Duodenal mucosa (tissue), 2 donors: ENCODE measurements around the gene MYO1C.

Source experiments
- H3K27ac ChIP-seq: one replicate; pipeline ENCODE4 v1.7.0; 2013; ENCODE audit warnings: low read depth, low read length
- H3K27me3 ChIP-seq, 2 donors: one replicate each; pipeline ENCODE4 v1.7.0; 2013; ENCODE audit warnings: low read length in 2 of 2, control low read depth in 1 of 2; ENCODE audit not compliant: insufficient read depth in 2 of 2, control insufficient read depth in 1 of 2
- H3K36me3 ChIP-seq, 2 donors: one replicate each; pipeline ENCODE4 v1.7.0; 2013; ENCODE audit warnings: low read length in 2 of 2, control low read depth in 1 of 2; ENCODE audit not compliant: insufficient read depth in 2 of 2, control insufficient read depth in 1 of 2
- H3K4me1 ChIP-seq, 2 donors: one replicate each; pipeline ENCODE4 v1.7.0; 2013; ENCODE audit warnings: low read length in 2 of 2, control low read depth in 1 of 2; ENCODE audit not compliant: insufficient read depth in 2 of 2, control insufficient read depth in 1 of 2
- H3K4me3 ChIP-seq, 2 donors: one replicate each; pipeline ENCODE4 v1.7.0; 2013; ENCODE audit warnings: low read length in 2 of 2, low read depth in 1 of 2
- H3K9ac ChIP-seq, 2 donors: one replicate each; pipeline ENCODE4 v1.7.0; 2013; ENCODE audit warnings: low read length in 2 of 2, low read depth in 1 of 2
- H3K9me3 ChIP-seq, 2 donors: one replicate each; pipeline ENCODE4 v1.7.0; 2013; ENCODE audit warnings: low read length in 2 of 2, control low read depth in 1 of 2; ENCODE audit not compliant: control insufficient read depth in 1 of 2

MYO1C gene

DNA sequence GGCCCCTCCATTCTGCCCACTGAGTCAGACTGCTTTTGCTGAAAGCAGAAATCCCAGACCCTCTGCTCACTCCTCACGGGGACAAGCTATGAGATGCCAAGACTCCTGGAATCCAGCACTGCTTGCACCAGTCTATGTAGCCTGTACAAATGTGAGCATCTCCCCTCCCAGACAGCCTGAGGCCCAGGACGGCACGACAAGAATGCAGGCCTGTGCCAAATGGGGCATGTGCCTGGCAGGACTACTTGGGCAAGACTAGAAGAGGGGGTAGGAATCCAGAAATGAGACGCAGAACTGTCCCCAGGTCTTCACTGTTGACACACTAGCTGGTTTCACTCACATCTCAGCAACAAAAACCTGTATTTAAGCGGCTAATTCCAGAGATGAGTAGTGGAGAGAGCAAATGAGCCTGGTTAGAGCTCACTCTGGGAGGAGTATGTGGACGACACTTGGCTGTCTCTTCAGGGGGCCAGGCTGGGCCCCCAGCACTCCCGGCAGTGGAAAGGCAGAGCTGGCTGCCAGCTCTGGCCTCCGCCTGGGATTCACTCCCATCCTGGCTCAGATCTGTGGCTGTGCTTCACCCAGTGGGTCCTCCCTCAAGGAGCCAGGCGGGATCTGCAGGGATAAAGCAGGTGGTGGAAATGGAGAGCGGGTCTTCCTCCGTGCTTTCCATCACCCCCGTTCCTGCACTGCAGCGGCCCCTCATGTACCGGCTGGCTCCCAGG lies 2.9 kb upstream of the MYO1C start:
- H3K4me3 ChIP-seq = no peak overlapping the region
- H3K27ac ChIP-seq = no peak overlapping the region
- H3K27me3 ChIP-seq = no peaks in the 10 kb centered on the region
- H3K9me3 ChIP-seq = no peaks in the 10 kb centered on the region
- H3K9ac ChIP-seq = no peak overlapping the region
- H3K36me3 ChIP-seq = peaks cover 15 to 26% of the 10 kb centered on the region in 2 donors
- peaks cover 13 to 19% of the 10 kb centered on the region in 2 donors for H3K4me1 ChIP-seq

GRCh38 chr17:1494736-1495253 lies 2.3 kb upstream of the MYO1C start:
- Histone ChIP-seq H3K9ac (no peak overlapping the region), H3K4me3 (no peak overlapping the region), H3K27ac (no peak overlapping the region), H3K9me3 (no peaks in the 10 kb centered on the region), H3K27me3 (no peaks in the 10 kb centered on the region), H3K36me3 (peaks cover 15 to 26% of the 10 kb centered on the region in 2 donors), H3K4me1 (peaks cover 13 to 25% of the 10 kb centered on the region in 2 donors)

GRCh38 chr17:1494203-1494602 lies 1.7 kb upstream of the MYO1C start:
- peaks cover 13 to 28% of the 10 kb centered on the region in 2 donors for H3K4me1 ChIP-seq
- no peaks in the 10 kb centered on the region for H3K27me3 ChIP-seq
- no peak overlapping the region for H3K4me3 ChIP-seq
- no peak overlapping the region for H3K27ac ChIP-seq
- no peak overlapping the region for H3K9ac ChIP-seq
- no peaks in the 10 kb centered on the region for H3K9me3 ChIP-seq
- peaks cover 15 to 26% of the 10 kb centered on the region in 2 donors for H3K36me3 ChIP-seq

DNA sequence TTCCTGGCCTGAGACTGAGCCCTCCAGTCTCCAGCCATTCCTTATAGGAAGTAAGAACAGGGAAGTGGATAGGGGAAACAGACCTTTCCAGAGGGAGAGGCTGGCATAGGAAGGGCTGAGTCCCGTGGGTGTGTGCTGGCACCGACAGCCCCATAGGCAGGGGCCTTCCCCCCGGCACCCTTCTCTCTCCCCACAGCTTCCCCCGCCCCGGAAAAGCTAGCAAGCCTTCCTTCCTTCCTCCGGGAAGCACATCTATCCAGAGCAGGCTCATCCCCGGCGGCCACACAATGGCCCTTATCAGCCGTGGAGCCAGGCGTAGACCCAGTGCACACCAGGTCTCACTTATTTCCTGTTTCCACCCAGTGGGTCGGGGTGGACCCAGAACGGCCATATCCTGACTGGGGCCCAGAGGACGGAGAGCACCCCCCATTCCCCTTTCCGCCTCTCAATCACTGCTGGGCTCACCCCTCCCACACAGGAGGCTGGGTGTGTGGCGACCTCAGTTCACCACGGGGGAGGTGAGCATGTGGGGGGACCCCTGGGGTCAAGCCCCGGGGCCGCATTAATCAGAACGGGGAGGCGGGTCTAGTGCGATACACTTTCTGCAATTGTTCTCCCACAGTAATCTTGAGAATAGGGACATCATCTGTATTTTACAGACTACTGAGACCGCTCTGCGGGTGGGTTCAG lies 950 bp upstream of the MYO1C start:
- H3K4me3 ChIP-seq = peak overlapping the region in 1 of 2 donors; percentile 28
- H3K27me3 ChIP-seq = no peaks in the 10 kb centered on the region
- peaks cover 15 to 26% of the 10 kb centered on the region in 2 donors for H3K36me3 ChIP-seq
- H3K4me1 ChIP-seq = peaks cover 16 to 36% of the 10 kb centered on the region in 2 donors
- H3K9ac ChIP-seq = peak overlapping the region in 1 of 2 donors; percentile 7
- no peak overlapping the region for H3K27ac ChIP-seq
- no peaks in the 10 kb centered on the region for H3K9me3 ChIP-seq

DNA sequence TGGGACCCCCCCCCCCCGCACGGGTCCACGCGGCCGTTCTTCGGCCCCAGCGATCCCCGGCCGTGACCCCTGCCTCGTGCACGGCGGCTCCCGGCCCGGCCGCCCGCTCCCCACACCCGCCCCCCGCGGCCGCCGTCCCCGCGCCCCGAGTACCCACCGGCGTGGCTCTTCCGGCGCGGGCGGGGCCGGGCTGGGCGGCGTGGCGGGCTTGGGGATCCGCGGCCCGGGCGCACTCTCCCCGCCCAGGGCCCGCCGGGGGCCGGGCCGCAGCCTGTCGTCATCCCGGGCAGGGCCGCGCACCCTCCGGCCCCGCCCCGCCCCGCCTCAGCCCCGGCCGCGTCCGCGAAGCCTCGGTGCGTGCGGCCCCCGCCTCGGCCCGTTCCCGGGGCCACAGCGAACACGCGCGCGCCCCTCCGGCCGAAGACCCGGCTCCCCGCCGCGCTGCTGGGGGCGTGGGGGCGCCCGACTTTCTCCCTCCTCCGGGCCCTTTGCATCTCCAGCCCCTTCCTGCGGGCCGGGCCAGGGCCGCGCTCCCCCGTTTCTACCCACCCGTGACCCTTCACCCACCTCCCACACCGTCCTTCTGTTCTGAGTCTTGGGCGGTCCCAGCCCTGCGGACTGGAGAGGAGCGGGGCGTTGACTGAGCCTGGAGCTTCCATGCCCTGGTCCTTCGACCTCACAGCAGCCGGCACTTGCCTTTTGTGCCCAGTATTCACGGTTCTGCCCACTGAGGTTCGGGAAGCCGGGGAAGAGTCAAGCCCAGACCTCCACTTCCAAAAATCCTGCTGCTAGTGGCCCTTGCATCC lies 840 bp downstream of the MYO1C start:
- Histone ChIP-seq H3K36me3 (peaks cover 14% of the 10 kb centered on the region in 2 donors), H3K4me3 (peak overlapping the region; percentile 68 to 85), H3K9me3 (no peaks in the 10 kb centered on the region), H3K9ac (peak overlapping the region; percentile 66 to 71), H3K27ac (peak overlapping the region; percentile 68), H3K27me3 (no peaks in the 10 kb centered on the region), H3K4me1 (peaks cover 21 to 44% of the 10 kb centered on the region in 2 donors)

DNA sequence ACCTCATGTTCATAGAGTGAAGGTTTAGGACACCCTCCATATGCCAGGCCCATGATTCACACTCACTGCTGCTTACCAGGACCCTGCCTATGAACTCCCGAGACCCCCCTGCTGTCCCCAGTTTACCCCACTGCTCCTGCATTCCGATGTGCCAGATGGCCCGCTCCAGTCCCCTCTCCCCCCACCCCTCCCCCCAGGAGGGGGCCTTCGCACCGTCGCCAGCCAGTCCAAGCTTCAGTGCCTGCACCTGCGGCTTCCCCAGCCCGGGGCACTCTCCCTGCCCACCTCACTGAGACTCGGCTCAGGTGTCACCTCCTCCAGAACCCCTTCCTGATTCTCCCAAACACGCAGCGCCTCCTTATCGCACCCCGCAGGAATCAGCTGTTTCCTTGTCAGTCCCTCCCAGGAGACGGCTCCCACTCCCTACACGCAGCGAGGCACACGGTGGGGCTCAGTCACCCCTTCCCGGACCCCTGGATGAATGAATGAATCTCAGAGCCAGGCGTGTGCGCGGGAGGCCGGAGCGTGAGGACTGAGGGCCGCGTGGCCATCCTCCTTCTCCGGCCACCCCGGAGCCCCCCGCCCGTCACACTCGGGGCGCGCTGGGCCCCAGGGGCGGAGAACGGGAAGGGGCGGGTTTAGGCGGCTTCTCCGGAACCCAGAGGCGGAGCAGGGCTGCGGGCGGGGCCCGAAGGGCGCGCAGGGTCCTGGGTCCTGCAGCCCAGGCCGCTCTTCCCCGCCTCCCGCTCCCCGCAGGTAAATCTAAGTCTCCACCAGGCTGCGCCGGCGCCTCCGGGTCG lies 1.6 kb downstream of the MYO1C start:
- Histone ChIP-seq H3K4me1 (peaks cover 21 to 44% of the 10 kb centered on the region in 2 donors), H3K27me3 (no peaks in the 10 kb centered on the region), H3K9ac (peak overlapping the region; percentile 62 to 91), H3K9me3 (no peaks in the 10 kb centered on the region), H3K4me3 (peak overlapping the region; percentile 68 to 85), H3K36me3 (peaks cover 6 to 8% of the 10 kb centered on the region in 2 donors), H3K27ac (peak overlapping the region; percentile 68)

- H3K9me3 ChIP-seq = no peaks in the 10 kb centered on the region
- H3K4me1 ChIP-seq = peaks cover 28 to 56% of the 10 kb centered on the region in 2 donors
- peak overlapping the region; percentile 53 to 72 for H3K9ac ChIP-seq
- H3K4me3 ChIP-seq = peak overlapping the region; percentile 68 to 75
- no peaks in the 10 kb centered on the region for H3K27me3 ChIP-seq
- no peaks in the 10 kb centered on the region for H3K36me3 ChIP-seq
- H3K27ac ChIP-seq = peak overlapping the region; percentile 82
These were observed 3.6 kb downstream of the MYO1C start for GRCh38 chr17:1488826-1489270.

DNA sequence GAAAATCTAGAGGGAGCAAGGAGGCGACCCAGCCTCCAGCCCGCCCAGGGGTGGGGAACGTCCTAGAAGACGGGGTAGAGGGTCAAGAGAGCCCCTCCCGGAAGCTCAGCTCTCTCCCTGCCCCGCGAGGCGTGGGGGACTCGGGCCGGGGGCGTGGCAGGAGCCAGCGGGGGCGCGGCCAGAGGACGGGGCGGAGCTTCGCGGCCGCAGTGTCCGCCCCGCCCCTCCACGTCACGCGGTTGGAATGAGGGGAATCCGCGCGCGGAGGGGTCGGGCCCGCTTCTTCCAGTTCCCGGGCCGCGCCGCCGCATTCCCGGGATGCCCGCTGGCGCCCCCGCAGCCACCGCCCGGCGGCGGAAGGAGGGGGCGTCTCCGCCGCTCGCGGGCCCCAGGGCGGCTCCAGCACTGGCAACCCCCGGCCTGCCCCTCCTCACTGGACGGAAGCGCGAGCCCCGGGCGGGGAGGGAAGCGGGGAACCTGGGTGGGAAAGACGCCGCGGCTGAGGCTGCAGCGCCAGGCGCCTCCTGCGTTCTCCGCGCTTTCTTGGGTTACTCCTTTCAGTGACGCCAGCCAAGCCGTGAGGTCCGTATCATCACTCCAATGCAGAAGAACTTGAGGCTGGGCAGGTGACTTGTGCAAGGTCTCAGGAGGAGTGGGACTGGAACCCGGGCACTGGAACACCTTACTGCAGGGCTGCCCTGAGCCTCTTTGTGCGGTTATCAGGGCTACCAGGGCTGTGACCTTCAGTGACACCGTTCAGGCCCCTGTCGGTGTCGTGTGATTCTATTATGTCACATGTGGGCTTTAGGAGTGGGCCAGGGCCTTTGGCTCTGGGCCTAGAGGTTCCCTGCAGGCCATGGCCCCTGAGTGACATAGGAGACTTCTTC lies 4.3 kb downstream of the MYO1C start:
- peaks cover 4% of the 10 kb centered on the region in 2 donors for H3K36me3 ChIP-seq
- peaks cover 28 to 55% of the 10 kb centered on the region in 2 donors for H3K4me1 ChIP-seq
- peak overlapping the region; percentile 63 to 72 for H3K9ac ChIP-seq
- peak overlapping the region; percentile 82 for H3K27ac ChIP-seq
- peak overlapping the region; percentile 68 to 75 for H3K4me3 ChIP-seq
- no peaks in the 10 kb centered on the region for H3K27me3 ChIP-seq
- no peaks in the 10 kb centered on the region for H3K9me3 ChIP-seq
